Right lobe of liver (tissue), 6 donors: ENCODE measurements around the gene USP9X. TPM values are rescaled to one million over a fixed set of nuclear protein-coding genes. Genes with fewer than 3 reads are reported as not detected.

Source experiments
- ATAC-seq, 4 donors: fragments of 200-7000 bp; cut with Tn5 transposase; one replicate each; pipeline ENCODE4 v1.9.1; 2020; ENCODE audit warnings: mild to moderate bottlenecking in 4 of 4, moderate library complexity in 4 of 4
- DNase-seq, 3 donors: peaks; one replicate each; pipeline ENCODE4 v3.0.0-alpha.2; 2020
- H3K27ac ChIP-seq, 3 donors: fragments of 200-600 bp; one replicate each; pipeline ENCODE4 v1.8.0; 2022
- H3K27me3 ChIP-seq, 2 donors: fragments of 200-600 bp; one replicate each; pipeline ENCODE4 v1.8.0; 2022
- H3K36me3 ChIP-seq, 4 donors: fragments of 200-600 bp; sonication (generic) in 1 of 4; one replicate each; pipeline versions ENCODE4 v1.5.1 to v1.8.0; 2017 to 2022; ENCODE audit warnings: control low read depth in 1 of 4
- H3K4me1 ChIP-seq, 4 donors: fragments of 200-600 bp; sonication (generic) in 1 of 4; one replicate each; pipeline versions ENCODE4 v1.5.1 to v1.8.0; 2017 to 2022; ENCODE audit warnings: control low read depth in 1 of 4
- H3K4me3 ChIP-seq, 3 donors: fragments of 200-600 bp; one replicate each; pipeline ENCODE4 v1.8.0; 2022
- H3K9me3 ChIP-seq, 4 donors: fragments of 200-600 bp; sonication (generic) in 1 of 4; one replicate each; pipeline versions ENCODE4 v1.5.1 to v1.8.0; 2017 to 2022; ENCODE audit warnings: control low read depth in 1 of 4
- CTCF ChIP-seq, 4 donors: fragments of 200-600 bp in 3 of 4; fragments of 450-650 bp in 1 of 4; IDR thresholded peaks; one replicate each; pipeline versions ENCODE4 v1.5.1 to v1.8.0; 2016 to 2022; ENCODE audit warnings: antibody characterized with exemption in 4 of 4, mild to moderate bottlenecking in 2 of 4
- POLR2A ChIP-seq: fragments of 450-650 bp; IDR thresholded peaks from one replicate; pipeline ENCODE4 v1.6.1; 2017; ENCODE audit warnings: antibody characterized with exemption, mild to moderate bottlenecking
- WGBS: methylation state at CpG from one replicate; pipeline ENCODE4 v1.1.6; 2018; ENCODE audit warnings: low coverage, low lambda C conversion rate; ENCODE audit not compliant: insufficient coverage; ENCODE audit errors: missing lambda C conversion rate; 5-methylcytosine and 5-hydroxymethylcytosine counted together
- intact Hi-C, 2 donors: fragments of 100-400 bp; cut with DNase I; formaldehyde crosslinking; loops; one replicate each; pipeline versions ENCODE4 v1.11.2 to v1.14.1; 2022
- total RNA-seq, 6 experiments: library from RNA; depleted of rRNA in 2 of 6; stranded (reverse); fragments of >200 nt in 2 of 6; fragmentation: NEBNext Ultra II Directional in 3 of 6; extraction: Animal tissue kit (Norgen Biotek cat#: 25700) in 3 of 6; gene quantifications; one replicate each; pipeline versions ENCODE4 v1.1.0 to v1.2.4, GENCODE V29; 2016 to 2023
- donor health status: DM: no; HTN: yes; CAD: no.
- donor health status: DM: no; HTN: no; CAD: no.
- donor health status: DM: no; HTN: no; CAD: no.
- donor health status: DM: no; HTN: yes; CAD: no.
- donor health status: DM: no; HTN: yes; CAD: no.

The USP9X gene
- total RNA-seq, 6 experiments from 2014 or later: 53.5 to 76.2 (median 63.1) TPM

GRCh38 chrX:41250867-41251266, 165.6 kb downstream of the USP9X start:
- no peaks in the 10 kb centered on the region for H3K9me3 ChIP-seq
- ATAC-seq (no peak), DNase-seq (no peak)
- TF ChIP-seq POLR2A (no peak), CTCF (IDR thresholded peaks at IDR 0.05) (no peak)
- peaks cover 0 to 5% (median 0%) of the 10 kb centered on the region in 4 donors for H3K4me1 ChIP-seq
- H3K36me3 ChIP-seq: no peaks in the 10 kb centered on the region
- 86% methylated on average over 10 of the region's 10 CpGs for WGBS
- no peak overlapping the region for H3K4me3 ChIP-seq
- H3K27ac ChIP-seq: no peak overlapping the region
- intact Hi-C loops: no loop called here
- no peaks in the 10 kb centered on the region for H3K27me3 ChIP-seq

- intact Hi-C loops: no loop called here
- 43% methylated on average over 7 of the region's 7 CpGs for WGBS
- TF ChIP-seq CTCF (IDR thresholded peaks at IDR 0.05): no peak
- no peak for TF ChIP-seq POLR2A
These were observed 172.6 kb downstream of the USP9X start for GRCh38 chrX:41257801-41258200.

GRCh38 chrX:41258226-41258625, 173.0 kb downstream of the USP9X start:
- peaks cover 0 to 4% (median 0%) of the 10 kb centered on the region in 4 donors for H3K4me1 ChIP-seq
- DNase-seq (no peak), ATAC-seq (no peak)
- WGBS: 79% methylated on average over 9 of the region's 11 CpGs
- H3K27ac ChIP-seq: no peak overlapping the region
- H3K9me3 ChIP-seq: no peaks in the 10 kb centered on the region
- no peaks in the 10 kb centered on the region for H3K36me3 ChIP-seq
- TF ChIP-seq CTCF (IDR thresholded peaks at IDR 0.05): no peak
- TF ChIP-seq POLR2A: no peak
- intact Hi-C loops: no loop called here
- H3K4me3 ChIP-seq: no peak overlapping the region
- no peaks in the 10 kb centered on the region for H3K27me3 ChIP-seq

More at GRCh38 chrX:41257801-41258200, 172.6 kb downstream of the USP9X start:
- no peak for ATAC-seq
- no peak for DNase-seq
- Histone ChIP-seq H3K4me3 (no peak overlapping the region), H3K27me3 (no peaks in the 10 kb centered on the region), H3K4me1 (peaks cover 0 to 5% (median 0%) of the 10 kb centered on the region in 4 donors), H3K9me3 (no peaks in the 10 kb centered on the region), H3K36me3 (no peaks in the 10 kb centered on the region), H3K27ac (no peak overlapping the region)

GRCh38 chrX:41258871-41259270, 173.6 kb downstream of the USP9X start:
- ATAC-seq (no peak), DNase-seq (no peak)
- Histone ChIP-seq H3K36me3 (no peaks in the 10 kb centered on the region), H3K4me1 (no peaks in the 10 kb centered on the region), H3K9me3 (no peaks in the 10 kb centered on the region), H3K27ac (no peak overlapping the region), H3K27me3 (no peaks in the 10 kb centered on the region), H3K4me3 (no peak overlapping the region)
- intact Hi-C loops: no loop called here
- WGBS: 67% methylated on average over 1 of the region's 14 CpGs
- no peak for TF ChIP-seq POLR2A
- no peak for TF ChIP-seq CTCF (IDR thresholded peaks at IDR 0.05)

- intact Hi-C loops: no loop called here
- no peak overlapping the region for H3K4me3 ChIP-seq
- DNase-seq: no peak
- no peak for TF ChIP-seq POLR2A
- TF ChIP-seq CTCF (IDR thresholded peaks at IDR 0.05): no peak
- H3K27me3 ChIP-seq: no peaks in the 10 kb centered on the region
- H3K27ac ChIP-seq: no peak overlapping the region
- WGBS: 80% methylated on average over 5 of the region's 13 CpGs
- no peaks in the 10 kb centered on the region for H3K36me3 ChIP-seq
- no peaks in the 10 kb centered on the region for H3K9me3 ChIP-seq
- no peak for ATAC-seq
- H3K4me1 ChIP-seq: no peaks in the 10 kb centered on the region
These were observed 174.3 kb downstream of the USP9X start for GRCh38 chrX:41259516-41259915.
